ENCODE data around the gene PPT1.
"Not testable (repeated sequence)": the region's sequence is repeated elsewhere in the genome, so short reads cannot be mapped to it uniquely, and the experiment has no call there.

Gene PPT1

DNA sequence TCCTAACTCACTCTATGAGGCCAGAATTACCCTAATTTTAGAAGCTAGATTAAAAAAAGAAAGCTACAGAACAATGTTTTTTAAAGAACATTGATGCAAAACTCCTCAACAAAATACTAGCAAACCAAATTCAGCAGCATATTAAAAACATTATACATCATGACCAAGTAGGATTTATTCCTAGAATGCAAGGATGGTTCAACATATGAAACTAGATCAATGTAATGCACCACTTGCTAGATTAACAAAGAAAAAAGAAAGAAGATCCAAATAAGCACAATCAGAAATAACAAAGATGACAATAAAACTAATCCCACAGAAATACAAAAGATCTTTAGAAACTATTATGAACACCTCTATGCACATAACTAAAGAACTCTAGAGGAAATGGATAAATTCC is 13.3 kb upstream of the PPT1 start:
- no peaks in the 10 kb centered on the region for H3K9me3 ChIP-seq (ENCODE audit: control insufficient read depth, low read length)
- H3K36me3 ChIP-seq (ENCODE audit: control insufficient read depth, insufficient read depth, low read length), result no peaks in the 10 kb centered on the region
- no peak overlapping the region for H3K9ac ChIP-seq (ENCODE audit: low read length)
- no peak overlapping the region for H3K4me3 ChIP-seq (ENCODE audit: low read length)
- no peaks in the 10 kb centered on the region for H3K4me1 ChIP-seq (ENCODE audit: control insufficient read depth, insufficient read depth, low read length)
- no peaks in the 10 kb centered on the region for H3K27me3 ChIP-seq (ENCODE audit: control insufficient read depth, insufficient read depth, low read length)

DNA sequence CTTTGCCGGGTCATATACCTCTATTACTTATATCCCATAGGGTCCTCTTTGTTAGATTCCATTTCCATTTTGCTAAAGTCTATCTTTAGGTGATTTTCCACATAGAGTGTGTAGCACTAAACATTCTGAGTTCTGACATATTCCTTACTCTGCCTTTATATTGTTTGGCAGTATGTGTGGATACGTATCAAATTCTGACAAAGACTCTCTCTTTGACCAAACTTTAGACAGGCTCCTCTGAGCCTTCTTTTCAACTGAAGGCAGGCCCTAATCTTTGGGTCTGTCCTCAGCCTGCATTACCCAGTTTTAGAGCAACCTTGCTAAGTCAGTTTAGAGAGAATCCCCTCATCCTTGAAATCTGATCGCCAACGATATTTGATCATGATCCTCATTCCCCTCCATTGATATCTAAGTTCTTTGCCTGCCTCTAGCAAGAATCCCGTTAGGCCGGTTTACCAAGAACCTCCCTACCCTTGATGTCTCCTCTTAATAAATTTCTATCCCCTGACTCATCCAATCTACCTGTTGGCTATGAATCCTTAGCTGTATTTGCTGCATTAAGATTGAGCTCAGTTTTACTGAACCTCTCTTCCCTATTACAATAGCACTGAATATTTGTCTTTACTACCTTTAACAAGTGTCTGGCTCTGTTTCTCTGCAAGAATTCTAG is 10.4 kb upstream of the PPT1 start:
- Histone ChIP-seq H3K9ac (ENCODE audit: low read length) (no peak overlapping the region), H3K4me3 (ENCODE audit: low read length) (no peak overlapping the region), H3K4me1 (ENCODE audit: control insufficient read depth, insufficient read depth, low read length) (no peaks in the 10 kb centered on the region), H3K9me3 (ENCODE audit: control insufficient read depth, low read length) (no peaks in the 10 kb centered on the region), H3K27me3 (ENCODE audit: control insufficient read depth, insufficient read depth, low read length) (no peaks in the 10 kb centered on the region), H3K36me3 (ENCODE audit: control insufficient read depth, insufficient read depth, low read length) (no peaks in the 10 kb centered on the region)

DNA sequence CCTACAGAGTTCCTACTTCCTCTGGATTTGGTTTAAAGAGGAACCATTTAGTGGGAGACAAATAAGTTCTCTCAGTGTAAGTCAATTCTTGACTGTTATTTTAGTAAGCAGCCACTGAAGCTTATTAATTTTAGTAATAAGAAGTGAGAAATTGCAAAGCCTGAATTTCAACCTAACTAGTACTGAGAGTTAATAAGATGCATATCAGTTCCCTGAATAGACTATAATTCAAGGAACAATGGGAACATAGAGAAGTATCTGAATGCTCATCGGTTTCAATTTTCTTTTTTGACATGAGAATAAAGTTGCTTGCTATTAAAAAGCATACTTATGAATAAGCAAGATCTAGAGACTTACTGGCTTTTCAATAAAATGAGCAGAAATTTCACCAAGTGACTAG is 8.0 kb upstream of the PPT1 start:
- Histone ChIP-seq H3K27me3 (ENCODE audit: control insufficient read depth, insufficient read depth, low read length) (no peaks in the 10 kb centered on the region), H3K4me3 (ENCODE audit: low read length) (no peak overlapping the region), H3K4me1 (ENCODE audit: control insufficient read depth, insufficient read depth, low read length) (no peaks in the 10 kb centered on the region), H3K9ac (ENCODE audit: low read length) (no peak overlapping the region), H3K36me3 (ENCODE audit: control insufficient read depth, insufficient read depth, low read length) (no peaks in the 10 kb centered on the region), H3K9me3 (ENCODE audit: control insufficient read depth, low read length) (no peaks in the 10 kb centered on the region)

DNA sequence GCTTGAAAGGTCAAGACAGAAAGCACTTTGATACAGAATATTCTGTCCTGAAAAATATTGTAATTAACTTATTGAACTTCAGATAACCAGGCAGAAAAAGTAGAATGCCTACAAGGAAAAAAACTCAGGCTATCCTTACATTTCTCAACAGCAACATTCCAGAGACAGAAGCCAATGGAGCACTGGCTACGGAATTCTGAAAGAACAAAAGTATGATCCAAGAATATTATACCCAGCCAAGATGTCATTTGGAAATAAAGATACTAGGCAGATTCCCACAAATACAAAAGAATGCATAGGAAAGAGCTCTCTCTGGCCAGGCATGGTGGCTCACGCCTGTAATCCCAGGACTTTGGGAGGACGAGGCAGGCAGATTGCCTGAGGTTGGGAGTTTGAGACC is 5.8 kb upstream of the PPT1 start:
- Histone ChIP-seq H3K9me3 (ENCODE audit: control insufficient read depth, low read length) (no peaks in the 10 kb centered on the region), H3K36me3 (ENCODE audit: control insufficient read depth, insufficient read depth, low read length) (no peaks in the 10 kb centered on the region), H3K4me3 (ENCODE audit: low read length) (no peak overlapping the region), H3K27me3 (ENCODE audit: control insufficient read depth, insufficient read depth, low read length) (no peaks in the 10 kb centered on the region), H3K4me1 (ENCODE audit: control insufficient read depth, insufficient read depth, low read length) (no peaks in the 10 kb centered on the region), H3K9ac (ENCODE audit: low read length) (no peak overlapping the region)

DNA sequence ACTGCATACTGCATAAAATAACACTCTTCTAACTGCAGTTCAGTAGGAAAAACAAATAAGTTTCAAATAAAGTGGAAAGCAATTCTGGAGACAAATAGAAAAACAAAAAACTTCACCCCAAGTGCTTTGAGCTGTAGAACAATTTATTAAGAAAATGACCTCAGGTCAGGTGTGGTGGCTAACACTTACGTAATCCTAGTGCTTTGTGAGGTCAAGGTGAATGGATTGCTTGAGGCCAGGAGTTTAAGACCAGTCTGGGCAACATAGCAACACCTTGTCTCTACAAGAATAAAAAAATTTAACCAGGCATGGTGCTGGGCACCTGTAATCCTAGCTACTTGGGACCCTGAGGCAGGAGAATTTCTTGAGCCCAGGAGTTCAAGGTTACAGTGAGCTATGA is 5.0 kb upstream of the PPT1 start:
- no peaks in the 10 kb centered on the region for H3K27me3 ChIP-seq (ENCODE audit: control insufficient read depth, insufficient read depth, low read length)
- no peak overlapping the region for H3K9ac ChIP-seq (ENCODE audit: low read length)
- H3K36me3 ChIP-seq (ENCODE audit: control insufficient read depth, insufficient read depth, low read length), result no peaks in the 10 kb centered on the region
- H3K4me1 ChIP-seq (ENCODE audit: control insufficient read depth, insufficient read depth, low read length), result peaks cover 4% of the 10 kb centered on the region
- H3K9me3 ChIP-seq (ENCODE audit: control insufficient read depth, low read length), result no peaks in the 10 kb centered on the region
- H3K4me3 ChIP-seq (ENCODE audit: low read length), result no peak overlapping the region

DNA sequence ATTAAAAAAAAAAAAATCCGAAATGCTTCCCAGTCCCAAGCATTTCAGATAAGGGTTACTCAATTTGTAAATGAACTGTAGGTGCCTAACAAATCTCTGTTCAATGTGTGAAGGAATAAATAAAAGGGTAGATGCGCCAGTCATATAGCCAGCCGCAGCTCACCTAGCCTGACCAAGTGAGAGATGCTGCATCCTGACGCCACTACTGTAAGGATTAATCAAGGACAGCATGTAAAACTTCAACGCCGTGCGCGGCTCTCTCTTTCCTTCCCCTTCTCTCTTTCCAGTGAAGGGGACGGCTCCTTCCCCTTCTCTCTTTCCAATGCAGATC is 441 bp downstream of the PPT1 start:
- Histone ChIP-seq H3K36me3 (ENCODE audit: control insufficient read depth, insufficient read depth, low read length) (no peaks in the 10 kb centered on the region), H3K27me3 (ENCODE audit: control insufficient read depth, insufficient read depth, low read length) (no peaks in the 10 kb centered on the region), H3K9ac (ENCODE audit: low read length) (peak overlapping the region; percentile 76), H3K9me3 (ENCODE audit: control insufficient read depth, low read length) (no peaks in the 10 kb centered on the region), H3K4me1 (ENCODE audit: control insufficient read depth, insufficient read depth, low read length) (peaks cover 4% of the 10 kb centered on the region), H3K4me3 (ENCODE audit: low read length) (peak overlapping the region; percentile 90)

DNA sequence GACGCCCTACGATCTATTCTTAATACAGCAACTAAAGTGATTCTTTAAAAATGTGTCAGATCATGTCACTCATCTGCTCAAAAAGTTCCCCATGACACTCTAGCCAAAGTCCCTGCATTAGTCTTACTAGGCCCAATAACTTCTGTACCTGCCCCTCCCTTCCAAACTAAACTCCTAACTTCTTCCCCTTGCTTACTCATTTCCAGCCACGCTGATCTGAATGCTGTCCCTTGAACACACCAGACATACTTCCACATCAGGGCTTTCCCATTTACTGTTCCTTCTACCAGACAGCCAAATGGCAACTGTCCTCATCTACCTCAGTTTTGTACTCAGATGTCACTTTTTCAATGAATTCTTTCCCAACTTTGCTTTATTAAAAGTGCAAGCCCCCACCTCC is 1.2 kb downstream of the PPT1 start:
- no peaks in the 10 kb centered on the region for H3K27me3 ChIP-seq (ENCODE audit: control insufficient read depth, insufficient read depth, low read length)
- H3K36me3 ChIP-seq (ENCODE audit: control insufficient read depth, insufficient read depth, low read length), result no peaks in the 10 kb centered on the region
- H3K4me1 ChIP-seq (ENCODE audit: control insufficient read depth, insufficient read depth, low read length), result peaks cover 4% of the 10 kb centered on the region
- H3K9me3 ChIP-seq (ENCODE audit: control insufficient read depth, low read length), result no peaks in the 10 kb centered on the region
- H3K4me3 ChIP-seq (ENCODE audit: low read length), result no peak overlapping the region
- no peak overlapping the region for H3K9ac ChIP-seq (ENCODE audit: low read length)

DNA sequence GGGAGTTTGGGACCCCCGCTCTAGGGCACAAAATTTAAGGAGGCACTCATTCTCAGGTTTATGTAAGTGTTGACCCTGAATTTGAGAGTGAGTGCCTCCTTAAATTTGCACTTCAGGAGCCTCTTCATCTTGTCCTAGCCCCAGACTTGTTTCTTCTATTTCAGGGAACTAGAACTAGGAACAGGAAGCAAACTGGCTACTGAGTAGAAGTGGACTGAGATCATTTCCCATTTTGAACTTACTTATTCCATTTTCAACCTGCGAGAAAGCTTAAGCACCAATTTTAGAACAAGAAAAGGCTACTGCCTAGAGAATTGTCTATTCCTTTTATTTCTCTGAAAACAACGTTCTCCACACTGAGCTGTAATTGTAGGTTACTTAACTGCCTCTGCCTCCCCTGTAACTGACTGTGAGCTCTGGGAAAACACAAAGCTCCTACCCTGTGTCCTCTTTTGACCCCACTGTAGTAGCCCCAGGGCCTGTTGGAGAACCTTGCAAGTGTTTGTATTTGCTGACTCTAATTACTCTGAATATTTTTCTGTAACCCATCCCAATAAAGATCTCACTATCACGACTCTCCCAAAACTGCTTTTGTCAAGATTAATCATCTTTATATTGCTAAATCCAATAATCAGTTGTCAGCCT is 2.5 kb downstream of the PPT1 start:
- Histone ChIP-seq H3K4me1 (ENCODE audit: control insufficient read depth, insufficient read depth, low read length) (peaks cover 4% of the 10 kb centered on the region), H3K27me3 (ENCODE audit: control insufficient read depth, insufficient read depth, low read length) (no peaks in the 10 kb centered on the region), H3K36me3 (ENCODE audit: control insufficient read depth, insufficient read depth, low read length) (no peaks in the 10 kb centered on the region), H3K4me3 (ENCODE audit: low read length) (no peak overlapping the region), H3K9me3 (ENCODE audit: control insufficient read depth, low read length) (no peaks in the 10 kb centered on the region), H3K9ac (ENCODE audit: low read length) (no peak overlapping the region)

DNA sequence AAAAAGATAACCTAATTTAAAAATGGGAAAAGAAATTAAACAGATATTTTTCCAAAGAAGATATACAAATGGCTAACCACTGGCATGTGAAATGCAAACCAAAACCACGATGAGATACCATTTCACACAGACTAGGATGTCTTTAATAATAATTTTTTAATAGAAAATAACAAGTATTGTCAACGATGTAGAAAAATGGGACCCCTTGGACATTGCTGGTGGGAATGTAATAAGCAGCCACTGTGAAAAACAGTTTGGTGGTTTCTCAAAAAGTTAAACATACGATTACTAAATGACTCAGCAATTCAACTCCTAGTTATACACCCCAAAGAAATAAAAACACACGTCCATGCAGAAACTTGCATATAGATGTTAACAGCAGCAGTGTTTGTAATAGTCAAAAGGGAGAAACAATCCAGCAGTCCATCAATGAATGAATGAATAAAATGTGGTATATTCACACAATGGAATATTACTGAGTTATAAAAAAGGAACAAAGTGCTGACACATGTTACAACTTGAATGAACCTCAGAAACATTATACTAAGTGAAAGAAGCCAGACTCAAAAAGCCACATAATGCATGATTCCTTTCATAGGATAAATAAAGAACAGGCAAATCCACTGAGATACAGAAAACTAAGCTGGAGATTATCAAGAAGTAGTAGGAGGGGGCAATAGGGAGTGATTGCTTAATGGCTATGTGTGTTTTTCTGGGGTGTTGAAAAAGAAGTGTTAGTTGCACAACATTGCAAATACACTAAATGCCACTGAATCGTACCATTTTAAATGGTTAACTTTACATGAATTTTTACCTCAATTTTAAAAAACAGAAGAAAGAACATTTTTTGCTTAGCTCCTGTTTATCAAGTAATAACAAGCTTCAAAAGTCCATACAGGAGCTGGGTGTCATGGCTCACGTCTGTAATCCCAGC is 4.1 kb downstream of the PPT1 start:
- H3K4me3 ChIP-seq (ENCODE audit: low read length), result no peak overlapping the region
- H3K9ac ChIP-seq (ENCODE audit: low read length), result no peak overlapping the region
- no peaks in the 10 kb centered on the region for H3K36me3 ChIP-seq (ENCODE audit: control insufficient read depth, insufficient read depth, low read length)
- H3K27me3 ChIP-seq (ENCODE audit: control insufficient read depth, insufficient read depth, low read length), result no peaks in the 10 kb centered on the region
- H3K9me3 ChIP-seq (ENCODE audit: control insufficient read depth, low read length), result no peaks in the 10 kb centered on the region
- peaks cover 4% of the 10 kb centered on the region for H3K4me1 ChIP-seq (ENCODE audit: control insufficient read depth, insufficient read depth, low read length)

DNA sequence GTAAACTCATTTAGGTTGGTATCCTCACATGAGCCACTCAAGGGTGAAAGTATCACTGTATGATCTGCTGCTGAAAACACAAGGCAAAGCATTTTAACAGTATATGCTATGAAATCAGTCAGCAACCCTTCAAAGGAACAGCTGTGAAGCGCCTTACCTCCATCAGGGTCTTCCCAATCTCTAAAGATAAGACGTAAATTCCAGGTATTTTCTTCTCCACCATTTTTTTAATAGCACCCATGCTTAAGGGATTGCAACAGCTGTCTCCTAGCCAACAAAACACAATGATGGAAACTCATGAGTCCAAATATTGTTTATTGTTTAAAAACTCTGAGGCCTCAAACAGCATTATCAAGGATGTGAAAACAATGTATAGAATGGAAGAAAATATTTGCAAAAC is 4.8 kb downstream of the PPT1 start:
- H3K27me3 ChIP-seq (ENCODE audit: control insufficient read depth, insufficient read depth, low read length), result no peaks in the 10 kb centered on the region
- H3K36me3 ChIP-seq (ENCODE audit: control insufficient read depth, insufficient read depth, low read length), result no peaks in the 10 kb centered on the region
- H3K9me3 ChIP-seq (ENCODE audit: control insufficient read depth, low read length), result no peaks in the 10 kb centered on the region
- H3K9ac ChIP-seq (ENCODE audit: low read length), result no peak overlapping the region
- H3K4me3 ChIP-seq (ENCODE audit: low read length), result no peak overlapping the region
- H3K4me1 ChIP-seq (ENCODE audit: control insufficient read depth, insufficient read depth, low read length), result no peaks in the 10 kb centered on the region

DNA sequence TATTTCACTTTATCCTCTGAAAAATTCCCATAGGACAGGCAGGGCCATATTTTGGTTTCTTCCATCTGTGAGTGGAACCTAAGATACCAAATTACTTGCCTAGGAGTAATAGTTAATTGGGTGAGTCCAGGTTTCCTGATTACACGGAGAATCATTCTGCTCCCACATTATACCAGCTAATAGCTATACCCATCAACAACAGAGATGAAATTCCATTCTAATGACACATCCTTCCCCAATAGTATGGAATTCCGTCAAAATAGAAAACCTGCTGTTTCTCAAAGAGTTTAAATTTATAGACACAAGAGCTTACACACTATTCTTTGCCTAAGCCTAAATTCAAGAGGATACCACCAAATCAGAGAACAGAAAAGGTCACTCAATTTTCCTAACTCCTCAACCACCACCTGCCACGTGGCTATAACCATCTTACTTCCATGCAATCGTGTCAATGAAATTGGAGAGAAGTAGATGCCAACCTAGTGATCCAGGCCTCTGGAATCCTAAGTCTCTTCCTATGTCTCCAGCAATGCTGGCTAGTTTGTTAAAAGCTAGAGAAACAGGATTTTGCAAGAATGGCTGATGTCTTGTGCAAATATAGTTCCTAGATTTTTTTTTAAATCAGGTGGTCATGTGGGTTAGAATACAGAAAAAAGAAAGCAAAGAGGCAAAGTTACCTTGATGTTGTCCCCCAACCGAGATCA is 6.2 kb downstream of the PPT1 start:
- Histone ChIP-seq H3K36me3 (ENCODE audit: control insufficient read depth, insufficient read depth, low read length) (no peaks in the 10 kb centered on the region), H3K9ac (ENCODE audit: low read length) (no peak overlapping the region), H3K9me3 (ENCODE audit: control insufficient read depth, low read length) (no peaks in the 10 kb centered on the region), H3K4me3 (ENCODE audit: low read length) (no peak overlapping the region), H3K4me1 (ENCODE audit: control insufficient read depth, insufficient read depth, low read length) (no peaks in the 10 kb centered on the region), H3K27me3 (ENCODE audit: control insufficient read depth, insufficient read depth, low read length) (no peaks in the 10 kb centered on the region)

DNA sequence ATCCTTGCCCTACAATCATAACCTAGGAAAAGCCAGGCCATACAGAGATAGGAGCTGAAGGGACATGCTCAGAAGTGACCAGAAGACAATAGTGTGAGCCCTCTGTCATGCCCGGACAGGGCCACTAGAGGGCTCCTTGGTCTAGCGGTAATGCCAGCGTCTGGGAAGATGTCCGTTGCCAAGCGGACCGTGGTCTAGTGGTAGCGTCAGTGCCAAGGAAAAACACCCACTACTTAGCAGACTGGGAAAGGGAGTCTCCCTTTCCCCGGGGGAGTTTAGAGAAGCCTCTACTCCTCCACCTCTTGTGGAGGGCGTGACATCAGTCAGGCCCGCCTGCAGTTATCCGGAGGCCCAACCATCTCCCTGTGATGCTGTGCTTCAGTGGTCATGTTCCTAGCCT is 12.3 kb downstream of the PPT1 start:
- not testable (repeated sequence) for H3K4me1 ChIP-seq (ENCODE audit: control insufficient read depth, insufficient read depth, low read length); H3K4me3 ChIP-seq (ENCODE audit: low read length); H3K9ac ChIP-seq (ENCODE audit: low read length); H3K36me3 ChIP-seq (ENCODE audit: control insufficient read depth, insufficient read depth, low read length); H3K27me3 ChIP-seq (ENCODE audit: control insufficient read depth, insufficient read depth, low read length); H3K9me3 ChIP-seq (ENCODE audit: control insufficient read depth, low read length)
